IMR-90 (cell line): ENCODE results near the gene PIK3CA. TPM values are rescaled to one million over a fixed set of nuclear protein-coding genes. Genes with fewer than 3 reads are reported as not detected.

Experiments used
- ATAC-seq: fragments of 200-7000 bp; cut with Tn5 transposase; 2 replicates; pipeline ENCODE4 v1.9.1; 2020; ENCODE audit warnings: low read depth, mild to moderate bottlenecking, moderate library complexity
- BruUV-seq: library from RNA; stranded (reverse); fragments of 400-500 nt; replicated peaks from 2 replicates; lab custom pipeline; 2021; lab: Mats Ljungman, UMichigan
- CTCF ChIA-PET: fragments of 300-600 bp; formaldehyde crosslinking; extraction: SDS; loops from one replicate; lab custom pipeline; 2021; ENCODE audit warnings: antibody characterized with exemption; lab: Yijun Ruan, JAX
- POLR2A ChIA-PET: fragments of 300-600 bp; sonication (Branson Sonifier 250); formaldehyde crosslinking; loops from one replicate; lab custom pipeline; 2022; ENCODE audit warnings: antibody characterized with exemption; ENCODE audit not compliant: unreplicated experiment; lab: Charles Lee
- DNase-seq: peaks from one replicate; pipeline ENCODE4 v3.0.0; 2013
- H2AFZ ChIP-seq: replicated peaks from 2 replicates; pipeline ENCODE3; 2013; ENCODE audit warnings: low read length, mild to moderate bottlenecking; ENCODE audit not compliant: poor library complexity
- H2AK5ac ChIP-seq: 2 replicates; pipeline ENCODE4 v1.6.1; 2013; ENCODE audit warnings: low read depth, low read length, inconsistent platforms
- H2AK9ac ChIP-seq: replicated peaks from 2 replicates; pipeline ENCODE3; 2013; ENCODE audit warnings: mild to moderate bottlenecking, low read depth, low read length, moderate library complexity; ENCODE audit not compliant: poor library complexity
- H2BK120ac ChIP-seq: 2 replicates; pipeline ENCODE4 v1.6.1; 2013; ENCODE audit warnings: low read depth, low read length, inconsistent platforms
- H2BK15ac ChIP-seq: 3 replicates; pipeline ENCODE4 v1.6.1; 2013; ENCODE audit warnings: low read depth, low read length, inconsistent platforms
- H2BK20ac ChIP-seq: 2 replicates; pipeline ENCODE4 v1.6.1; 2013; ENCODE audit warnings: low read depth, mild to moderate bottlenecking, inconsistent platforms, low read length, moderate library complexity
- H2BK5ac ChIP-seq: 2 replicates; pipeline ENCODE4 v1.6.1; 2013; ENCODE audit warnings: mild to moderate bottlenecking, low read depth, low read length, inconsistent platforms; ENCODE audit not compliant: poor library complexity, severe bottlenecking
- H3K14ac ChIP-seq: replicated peaks from 2 replicates; pipeline ENCODE4 v1.6.1; 2013; ENCODE audit warnings: low read depth, low read length, inconsistent platforms
- H3K18ac ChIP-seq: 2 replicates; pipeline ENCODE4 v1.6.1; 2013; ENCODE audit warnings: low read depth, low read length, control low read depth
- H3K23ac ChIP-seq: 2 replicates; pipeline ENCODE4 v1.6.1; 2013; ENCODE audit warnings: low read depth, low read length, inconsistent platforms
- H3K27ac ChIP-seq: 2 replicates; pipeline ENCODE4 v1.5.1; 2013; ENCODE audit warnings: mild to moderate bottlenecking, control low read depth, low read length; ENCODE audit not compliant: insufficient read depth
- H3K27me3 ChIP-seq: 2 replicates; pipeline ENCODE4 v1.6.1; 2013; ENCODE audit warnings: low read length; ENCODE audit not compliant: control insufficient read depth, insufficient read depth
- H3K36me3 ChIP-seq: 2 replicates; pipeline ENCODE4 v1.6.1; 2013; ENCODE audit warnings: low read length, mixed read lengths; ENCODE audit not compliant: control insufficient read depth, insufficient read depth
- H3K4ac ChIP-seq: 2 replicates; pipeline ENCODE4 v1.6.1; 2013; ENCODE audit warnings: low read depth, low read length, inconsistent platforms
- H3K4me1 ChIP-seq: 2 replicates; pipeline ENCODE4 v1.6.1; 2013; ENCODE audit warnings: low read length, mixed read lengths; ENCODE audit not compliant: control insufficient read depth, insufficient read depth
- H3K4me2 ChIP-seq: 2 replicates; pipeline ENCODE4 v1.6.1; 2013; ENCODE audit warnings: low read depth, mild to moderate bottlenecking, control low read depth, low read length, moderate library complexity
- H3K4me3 ChIP-seq: 2 replicates; pipeline ENCODE4 v1.5.1; 2013; ENCODE audit warnings: low read depth, mild to moderate bottlenecking, control low read depth, low read length, moderate library complexity; ENCODE audit not compliant: insufficient read depth
- H3K56ac ChIP-seq: 2 replicates; pipeline ENCODE4 v1.6.1; 2013; ENCODE audit warnings: low read length, inconsistent platforms; ENCODE audit not compliant: insufficient read depth; ENCODE audit errors: extremely low read depth
- H3K79me1 ChIP-seq, 2 experiments: 2 replicates each; pipeline ENCODE4 v1.6.1; 2013; ENCODE audit warnings: low read length in 2 of 2, inconsistent platforms in 1 of 2, low read depth in 1 of 2
- H3K9ac ChIP-seq: 2 replicates; pipeline ENCODE4 v1.6.1; 2013; ENCODE audit warnings: low read depth, low read length, control low read depth
- H3K9me1 ChIP-seq: 2 replicates; pipeline ENCODE4 v1.6.1; 2013; ENCODE audit warnings: low read length, inconsistent platforms; ENCODE audit not compliant: insufficient read depth
- H3K9me3 ChIP-seq: 2 replicates; pipeline ENCODE4 v1.6.1; 2013; ENCODE audit warnings: low read length; ENCODE audit not compliant: control insufficient read depth, insufficient read depth
- H4K20me1 ChIP-seq: 2 replicates; pipeline ENCODE4 v1.6.1; 2013; ENCODE audit warnings: low read length, inconsistent platforms; ENCODE audit not compliant: insufficient read depth
- H4K5ac ChIP-seq: 2 replicates; pipeline ENCODE4 v1.6.1; 2013; ENCODE audit warnings: mild to moderate bottlenecking, low read depth, low read length, control low read depth
- H4K8ac ChIP-seq, 2 experiments: 2 replicates each; pipeline ENCODE4 v1.6.1; 2013; ENCODE audit warnings: low read depth in 2 of 2, low read length in 2 of 2, control low read depth in 1 of 2, inconsistent platforms in 1 of 2
- H4K91ac ChIP-seq: 2 replicates; pipeline ENCODE4 v1.6.1; 2013; ENCODE audit warnings: low read depth, low read length, inconsistent platforms; ENCODE audit not compliant: insufficient read depth
- BHLHE40 ChIP-seq: fragments of 150-350 bp; IDR thresholded peaks from 2 replicates; pipeline ENCODE4 v1.6.1; 2016; ENCODE audit warnings: mild to moderate bottlenecking, low read depth, low read length
- MAFK ChIP-seq: IDR thresholded peaks from 2 replicates; pipeline ENCODE4 v1.6.1; 2012; ENCODE audit warnings: low read depth, low read length, improper control_type of control experiment
- MXI1 ChIP-seq: IDR thresholded peaks from 2 replicates; pipeline ENCODE4 v1.6.1; 2012; ENCODE audit warnings: low read depth, mild to moderate bottlenecking, low read length, moderate library complexity, borderline replicate concordance
- RCOR1 ChIP-seq: IDR thresholded peaks from 2 replicates; pipeline ENCODE4 v1.6.1; 2012; ENCODE audit warnings: mild to moderate bottlenecking, low read length, improper control_type of control experiment; ENCODE audit not compliant: insufficient replicate concordance
- RFX5 ChIP-seq: IDR thresholded peaks from 2 replicates; pipeline ENCODE4 v1.8.0; 2012; ENCODE audit warnings: low read depth, mild to moderate bottlenecking, low read length, moderate library complexity
- SMC3 ChIP-seq: fragments of 150-350 bp; IDR thresholded peaks from 2 replicates; pipeline ENCODE4 v1.6.1; 2016; ENCODE audit warnings: low read depth, mild to moderate bottlenecking, antibody characterized with exemption, low read length, moderate library complexity
- WGBS, 2 experiments: methylation state at CpG; one replicate each; pipeline versions ENCODE4 v1.1.5 to v1.1.7; 2013; ENCODE audit warnings: missing lambda C conversion rate in 2 of 2; ENCODE audit not compliant: insufficient read length in 1 of 2; ENCODE audit errors: extremely low coverage in 2 of 2; 5-methylcytosine and 5-hydroxymethylcytosine counted together
- dilution Hi-C: fragments of 300-500 bp; cut with HindIII; formaldehyde crosslinking; loops from one replicate; pipeline ENCODE4 v1.14.3; 2018; ENCODE audit warnings: low sequenced_read_pairs; ENCODE audit not compliant: unreplicated experiment
- in situ Hi-C: fragments of 300-500 bp; cut with MboI; formaldehyde crosslinking; loops from 3 replicates; pipeline ENCODE4 v1.14.3; 2019; ENCODE audit warnings: low sequenced_read_pairs, inconsistent platforms, mixed read lengths
- intact Hi-C: fragments of 100-400 bp; cut with micrococcal nuclease; formaldehyde crosslinking; loops from 2 replicates; pipeline ENCODE4 v1.10.0; 2022
- polyA plus RNA-seq, 3 experiments: library from polyadenylated mRNA; depleted of rRNA; stranded (reverse); fragments of >200 nt; gene quantifications; 2 replicates each; pipeline ENCODE4 v1.2.3, GENCODE V29; 2012; ENCODE audit warnings: low replicate concordance in 1 of 3
- total RNA-seq: library from RNA; depleted of rRNA; stranded (reverse); fragments of >200 nt; gene quantifications from 2 replicates; pipeline ENCODE4 v1.2.3, GENCODE V29; 2012
- TF ChIP-seq, protein P1 (sequence below): fragments of 150-350 bp; IDR thresholded peaks from 2 replicates; pipeline ENCODE4 v1.6.1; 2016; ENCODE audit warnings: low read depth, mild to moderate bottlenecking, low read length, moderate library complexity, borderline replicate concordance
- TF ChIP-seq, protein P2 (sequence below): conservative IDR thresholded peaks from 2 replicates; pipeline ENCODE4 v1.5.1; 2012; ENCODE audit warnings: mild to moderate bottlenecking, low read depth, low read length, improper control_type of control experiment

PIK3CA gene
- total and polyA plus RNA-seq, 2 of the 4 experiments (the other 2 are of a cell fraction): 5.7 to 22.4 TPM

DNA sequence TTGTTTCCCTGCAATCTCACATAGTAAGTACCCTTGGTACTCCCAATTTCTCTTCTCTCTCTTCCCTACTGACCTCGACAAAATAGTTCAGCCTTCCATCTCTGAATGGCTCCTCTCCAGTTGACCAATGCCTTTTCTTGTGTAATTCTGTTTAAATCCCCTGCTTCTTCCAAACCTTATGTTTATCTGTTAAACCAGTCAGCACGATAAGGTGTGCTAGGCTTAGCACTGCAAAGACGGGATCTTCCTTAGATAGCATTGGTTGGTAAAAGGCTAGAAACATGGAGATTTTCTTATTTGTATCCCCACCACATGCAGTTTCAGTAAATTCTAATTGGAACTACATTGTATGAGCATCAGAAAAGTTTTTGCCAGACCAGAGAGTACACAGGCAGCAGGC lies 128.6 kb downstream of the PIK3CA start:
- Histone ChIP-seq H3K27me3 (peaks cover 4% of the 10 kb centered on the region; the same call in 1 of the 2 replicates), H2BK15ac (no peak overlapping the region), H2AFZ (no peak overlapping the region), H3K79me1 (no peaks in the 10 kb centered on the region), H4K91ac (no peak overlapping the region), H4K8ac (no peak overlapping the region), H3K27ac (no peak overlapping the region), H3K9ac (no peak overlapping the region), H3K4me2 (no peak overlapping the region), H2BK5ac (no peak overlapping the region), H3K56ac (no peak overlapping the region), H2AK9ac (no peak overlapping the region), H2BK120ac (no peak overlapping the region), H3K14ac (no peak overlapping the region), H3K4me1 (no peaks in the 10 kb centered on the region), H4K20me1 (no peaks in the 10 kb centered on the region), H4K5ac (no peak overlapping the region), H2BK20ac (no peak overlapping the region), H3K4ac (no peak overlapping the region), H3K36me3 (no peaks in the 10 kb centered on the region), H3K4me3 (no peak overlapping the region), H3K9me1 (no peaks in the 10 kb centered on the region), H2AK5ac (no peak overlapping the region), H3K18ac (no peak overlapping the region), H3K9me3 (no peaks in the 10 kb centered on the region), H3K23ac (no peak overlapping the region)
- no TSS peak for BruUV-seq
- ATAC-seq (no peak), DNase-seq (no peak)
- dilution Hi-C loops (loop anchor here (25.0 kb wide), 1 partner anchor 164 kb away; no protein-coding TSS in a partner anchor), intact Hi-C loops (loop anchor here (10.0 kb wide), 1 partner anchor 852 kb away; no protein-coding TSS in a partner anchor), in situ Hi-C loops (no loop called here)
- WGBS, 2 experiments: no CpG with 5 or more reads among the region's 3 CpGs
- ChIA-PET POLR2A (no interaction called here), CTCF (interaction anchor here (0.6 to 1.0 kb wide), 2 partner anchors 12 to 127 kb away, joined by 3 read pairs; no protein-coding TSS in a partner anchor)
- TF ChIP-seq SMC3 (no peak), BHLHE40 (no peak), MXI1 (no peak), RCOR1 (no peak), MAFK (no peak), RFX5 (no peak)
- TF ChIP-seq, protein P1, sequence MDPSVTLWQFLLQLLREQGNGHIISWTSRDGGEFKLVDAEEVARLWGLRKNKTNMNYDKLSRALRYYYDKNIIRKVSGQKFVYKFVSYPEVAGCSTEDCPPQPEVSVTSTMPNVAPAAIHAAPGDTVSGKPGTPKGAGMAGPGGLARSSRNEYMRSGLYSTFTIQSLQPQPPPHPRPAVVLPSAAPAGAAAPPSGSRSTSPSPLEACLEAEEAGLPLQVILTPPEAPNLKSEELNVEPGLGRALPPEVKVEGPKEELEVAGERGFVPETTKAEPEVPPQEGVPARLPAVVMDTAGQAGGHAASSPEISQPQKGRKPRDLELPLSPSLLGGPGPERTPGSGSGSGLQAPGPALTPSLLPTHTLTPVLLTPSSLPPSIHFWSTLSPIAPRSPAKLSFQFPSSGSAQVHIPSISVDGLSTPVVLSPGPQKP: no peak
- TF ChIP-seq, protein P2, sequence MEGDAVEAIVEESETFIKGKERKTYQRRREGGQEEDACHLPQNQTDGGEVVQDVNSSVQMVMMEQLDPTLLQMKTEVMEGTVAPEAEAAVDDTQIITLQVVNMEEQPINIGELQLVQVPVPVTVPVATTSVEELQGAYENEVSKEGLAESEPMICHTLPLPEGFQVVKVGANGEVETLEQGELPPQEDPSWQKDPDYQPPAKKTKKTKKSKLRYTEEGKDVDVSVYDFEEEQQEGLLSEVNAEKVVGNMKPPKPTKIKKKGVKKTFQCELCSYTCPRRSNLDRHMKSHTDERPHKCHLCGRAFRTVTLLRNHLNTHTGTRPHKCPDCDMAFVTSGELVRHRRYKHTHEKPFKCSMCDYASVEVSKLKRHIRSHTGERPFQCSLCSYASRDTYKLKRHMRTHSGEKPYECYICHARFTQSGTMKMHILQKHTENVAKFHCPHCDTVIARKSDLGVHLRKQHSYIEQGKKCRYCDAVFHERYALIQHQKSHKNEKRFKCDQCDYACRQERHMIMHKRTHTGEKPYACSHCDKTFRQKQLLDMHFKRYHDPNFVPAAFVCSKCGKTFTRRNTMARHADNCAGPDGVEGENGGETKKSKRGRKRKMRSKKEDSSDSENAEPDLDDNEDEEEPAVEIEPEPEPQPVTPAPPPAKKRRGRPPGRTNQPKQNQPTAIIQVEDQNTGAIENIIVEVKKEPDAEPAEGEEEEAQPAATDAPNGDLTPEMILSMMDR: no peak
